GM21515 (cell line): ENCODE measurements around the gene FAM156B.
"Not testable (repeated sequence)": the region's sequence is repeated elsewhere in the genome, so short reads cannot be mapped to it uniquely, and the experiment has no call there.

Experiments used
- ATAC-seq: cut with Tn5 transposase; IDR thresholded peaks from one replicate; pipeline ENCODE4 v1.9.1; 2021; ENCODE audit not compliant: unreplicated experiment

The FAM156B gene

DNA sequence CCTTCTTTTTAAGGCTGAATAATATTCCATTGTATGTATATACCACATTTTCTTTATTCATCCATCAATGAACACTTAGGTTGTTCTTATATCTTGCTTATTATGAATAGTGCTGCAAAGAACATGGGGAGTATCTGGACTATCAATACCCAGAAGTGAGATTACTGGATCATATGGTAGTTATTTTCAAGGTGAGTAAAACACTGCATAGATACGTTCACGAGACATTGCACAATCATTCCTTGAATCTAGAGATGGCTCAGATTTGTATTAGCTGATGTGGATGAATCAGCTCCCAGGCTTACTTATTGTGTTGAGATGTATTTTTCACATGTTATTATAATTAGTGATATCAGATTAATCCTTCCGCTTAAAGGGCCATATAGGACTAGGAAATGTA is 17.6 kb downstream of the FAM156B start:
- not testable (repeated sequence) for ATAC-seq

GRCh38 chrX:52923781-52924241 is 26.7 kb downstream of the FAM156B start:
- peak; percentile 49 for ATAC-seq

DNA sequence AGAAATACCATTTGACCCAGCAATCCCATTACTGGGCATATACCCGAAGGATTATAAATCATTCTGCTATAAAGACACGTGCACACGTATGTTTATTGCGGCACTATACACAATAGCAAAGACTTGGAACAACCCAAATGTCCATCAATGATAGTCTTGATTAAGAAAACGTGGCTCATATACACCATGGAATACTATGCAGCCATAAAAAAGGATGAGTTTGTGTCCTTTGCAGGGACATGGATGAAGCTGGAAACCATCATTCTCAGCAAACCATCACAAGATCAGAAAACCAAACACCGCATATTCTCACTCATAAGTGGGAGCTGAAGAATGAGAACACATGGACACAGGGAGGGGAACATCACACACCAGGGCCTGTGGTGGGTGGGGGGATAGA is 33.1 kb downstream of the FAM156B start:
- ATAC-seq, result not testable (repeated sequence)

DNA sequence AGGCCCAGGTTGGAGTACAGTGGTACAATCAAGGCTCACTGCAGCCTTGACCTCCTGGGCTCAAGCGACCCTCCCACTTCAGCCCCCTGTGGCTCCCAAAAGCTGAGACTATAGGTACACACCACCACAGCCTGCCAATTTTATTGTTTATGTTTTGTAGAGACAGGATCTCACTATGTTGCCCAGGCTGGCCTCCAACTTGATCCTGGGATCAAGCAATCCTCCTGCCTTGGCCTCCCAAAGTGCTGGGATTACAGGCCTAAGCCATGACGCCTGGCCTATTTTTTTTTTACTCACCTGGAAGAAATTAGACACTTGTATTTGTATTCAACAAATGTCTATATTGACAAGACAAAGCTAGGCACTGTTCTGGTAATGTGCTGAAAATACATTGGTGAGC is 36.1 kb downstream of the FAM156B start:
- ATAC-seq, result no peak

- no peak for ATAC-seq
Observed at GRCh38 chrX:52933976-52934703, 37.0 kb downstream of the FAM156B start.

DNA sequence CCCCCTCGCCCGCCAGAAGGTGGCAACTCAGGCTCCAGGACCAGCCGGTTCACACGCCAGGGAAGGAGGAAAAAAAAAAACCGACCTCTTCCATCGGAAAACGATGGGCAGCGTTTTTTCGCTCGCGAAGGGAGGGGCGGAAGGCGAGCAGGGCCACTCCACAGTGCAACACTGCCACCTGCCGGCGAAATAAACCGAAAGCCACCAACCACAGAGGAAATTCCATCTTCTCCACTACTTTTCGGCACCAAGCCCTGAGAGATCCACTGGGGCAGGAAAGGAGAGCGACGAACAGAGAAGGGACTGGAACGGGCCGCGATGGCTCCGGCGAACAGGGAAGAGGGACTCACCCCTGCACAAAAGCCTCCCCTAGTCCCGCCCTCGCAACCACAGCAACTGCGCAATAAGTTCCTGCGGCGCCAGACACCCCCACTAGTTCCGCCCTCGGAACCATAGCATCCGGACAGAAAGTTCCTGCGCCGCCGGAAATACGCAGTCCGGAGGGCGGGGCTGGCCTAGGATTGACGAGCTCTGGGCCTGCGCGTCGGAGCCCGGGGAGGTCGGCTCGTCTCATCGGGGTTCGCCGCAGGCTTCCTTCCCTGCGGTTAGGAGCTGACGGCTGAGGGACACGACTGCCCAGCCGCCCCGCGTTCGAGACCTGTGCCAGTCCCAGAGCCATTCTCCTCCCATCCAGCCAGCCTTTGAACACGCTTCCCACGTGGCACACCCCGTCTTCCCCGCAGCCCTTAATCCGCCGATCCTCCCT is 37.8 kb downstream of the FAM156B start:
- ATAC-seq, result peak; percentile 91

- peak; percentile 1 for ATAC-seq
Observed at GRCh38 chrX:52935470-52935784, 38.3 kb downstream of the FAM156B start.

DNA sequence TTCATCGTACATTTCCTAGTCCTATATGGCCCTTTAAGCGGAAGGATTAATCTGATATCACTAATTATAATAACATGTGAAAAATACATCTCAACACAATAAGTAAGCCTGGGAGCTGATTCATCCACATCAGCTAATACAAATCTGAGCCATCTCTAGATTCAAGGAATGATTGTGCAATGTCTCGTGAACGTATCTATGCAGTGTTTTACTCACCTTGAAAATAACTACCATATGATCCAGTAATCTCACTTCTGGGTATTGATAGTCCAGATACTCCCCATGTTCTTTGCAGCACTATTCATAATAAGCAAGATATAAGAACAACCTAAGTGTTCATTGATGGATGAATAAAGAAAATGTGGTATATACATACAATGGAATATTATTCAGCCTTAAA is 43.6 kb downstream of the FAM156B start:
- ATAC-seq, result not testable (repeated sequence)

DNA sequence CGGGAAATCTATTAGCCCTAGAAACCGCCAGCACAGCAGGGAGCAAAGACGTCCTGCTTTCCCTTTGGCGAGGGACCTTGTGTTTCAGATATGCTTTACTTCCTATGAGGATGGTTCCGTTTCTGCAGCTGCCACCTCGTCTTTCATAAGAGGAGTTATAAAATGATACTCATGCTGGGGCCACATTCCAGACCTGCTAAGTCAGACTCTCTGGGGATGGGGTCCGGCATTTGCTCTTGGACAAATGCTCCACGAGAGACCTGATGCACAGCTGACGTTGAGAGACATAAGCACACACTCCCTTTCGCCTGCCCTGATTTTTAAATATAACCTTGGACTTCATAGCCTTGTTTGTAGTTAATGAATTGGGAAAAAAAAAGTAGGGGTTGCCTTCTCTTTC is 44.6 kb downstream of the FAM156B start:
- not testable (repeated sequence) for ATAC-seq

DNA sequence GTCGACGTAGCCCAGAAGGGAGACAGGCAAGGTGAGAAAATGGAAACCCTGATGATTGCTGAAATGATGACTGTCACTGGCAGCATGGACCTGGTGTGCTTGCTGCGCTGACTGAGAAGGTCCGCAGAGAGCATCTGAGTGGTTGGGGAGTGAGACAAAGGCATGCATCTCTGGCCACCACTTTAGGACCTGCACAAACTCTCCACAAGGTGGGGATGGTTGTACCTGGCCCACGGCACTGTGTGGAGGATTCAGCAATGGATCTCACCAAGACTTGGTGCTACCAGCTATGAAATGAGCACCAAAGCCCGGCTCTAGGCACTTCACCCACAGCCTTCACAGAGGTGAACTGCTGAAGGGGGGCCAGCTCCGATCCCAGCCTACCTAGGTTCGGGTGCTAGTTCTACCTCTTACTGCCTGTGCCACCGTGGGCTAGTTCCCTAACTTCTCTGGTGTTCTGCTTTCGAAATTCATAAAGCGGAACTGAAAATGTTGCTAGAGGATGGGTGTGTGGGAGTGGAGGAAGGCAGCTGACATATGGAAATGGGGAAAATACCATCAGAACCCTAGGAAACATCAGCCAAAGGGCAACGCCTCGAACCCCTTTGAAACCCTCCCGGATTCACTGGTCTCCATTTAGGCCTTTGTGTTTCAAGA is 48.8 kb downstream of the FAM156B start:
- ATAC-seq, result not testable (repeated sequence)

- ATAC-seq, result not testable (repeated sequence)
Observed at GRCh38 chrX:52947501-52947900, 50.4 kb downstream of the FAM156B start.

DNA sequence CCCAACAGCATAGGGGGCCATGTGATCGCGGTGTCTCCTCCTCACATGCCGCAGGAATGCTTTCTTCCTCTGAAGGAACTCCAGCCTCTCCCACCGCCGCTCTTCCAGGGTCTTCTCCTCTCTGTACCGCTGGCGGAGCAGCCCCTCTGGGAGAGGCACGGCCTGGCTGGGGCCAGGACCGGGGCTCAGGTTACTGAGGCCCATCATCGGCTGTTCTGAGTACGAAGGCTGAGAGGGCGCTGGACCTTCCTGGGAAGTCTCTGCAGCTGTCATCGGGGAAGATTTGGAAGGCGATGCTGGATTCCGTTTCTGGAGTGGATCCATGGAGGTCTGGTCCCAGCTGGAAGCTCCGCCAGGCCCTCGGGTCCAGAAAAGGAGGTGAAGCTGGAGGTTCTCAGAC is 51.1 kb downstream of the FAM156B start:
- ATAC-seq, result not testable (repeated sequence)

- ATAC-seq, result not testable (repeated sequence)
Observed at GRCh38 chrX:52949325-52949724, 52.2 kb downstream of the FAM156B start.

DNA sequence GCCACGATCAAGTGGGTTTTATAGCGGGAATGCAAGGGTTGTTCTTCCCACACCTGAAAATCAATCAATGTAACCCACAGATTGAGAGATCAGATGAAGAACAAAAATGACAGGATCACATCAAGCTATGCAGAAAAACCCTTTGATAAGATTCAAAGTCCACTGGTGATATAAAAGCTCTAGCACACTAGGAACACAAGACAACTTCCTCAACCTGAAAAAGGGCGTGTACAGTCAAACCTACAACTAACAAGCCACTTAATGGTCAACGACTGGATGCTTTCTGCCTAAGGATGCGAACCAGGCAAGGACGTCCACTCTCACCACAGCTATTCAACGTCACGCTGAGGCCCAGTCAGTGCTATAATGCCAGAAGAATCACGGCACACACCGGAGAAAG is 52.8 kb downstream of the FAM156B start:
- ATAC-seq, result not testable (repeated sequence)
